Right ventricle myocardium inferior (tissue), 1 donor: Measurements from ENCODE around the gene PHF21A. TPM values are rescaled to one million over a fixed set of nuclear protein-coding genes. Genes with fewer than 3 reads are reported as not detected.
A peak's percentile ranks its signal among the peaks of the same experiment; 100 is the strongest.
"Not testable (repeated sequence)": the region's sequence is repeated elsewhere in the genome, so short reads cannot be mapped to it uniquely, and the experiment has no call there.

Experiments used
- ATAC-seq: fragments of 200-7000 bp; cut with Tn5 transposase; one replicate; pipeline ENCODE4 v1.9.1; 2020; ENCODE audit warnings: mild to moderate bottlenecking, moderate library complexity
- DNase-seq: peaks from one replicate; pipeline ENCODE4 v3.0.0; 2021; ENCODE audit errors: missing footprints
- intact Hi-C: fragments of 100-400 bp; cut with DNase I; formaldehyde crosslinking; loops from one replicate; pipeline ENCODE4 v1.11.0; 2022
- total RNA-seq: library from RNA; stranded (reverse); fragmentation: NEBNext Ultra II Directional; extraction: Animal tissue kit (Norgen Biotek cat#: 25700); gene quantifications from one replicate; pipeline ENCODE4 v1.2.1, GENCODE V29; 2021
- donor health status: DM: no; HTN: yes; CAD: no; lungs with severe emphysema.

The PHF21A gene
- total RNA-seq, 1 donor from 2014 or later = 35.4 TPM

DNA sequence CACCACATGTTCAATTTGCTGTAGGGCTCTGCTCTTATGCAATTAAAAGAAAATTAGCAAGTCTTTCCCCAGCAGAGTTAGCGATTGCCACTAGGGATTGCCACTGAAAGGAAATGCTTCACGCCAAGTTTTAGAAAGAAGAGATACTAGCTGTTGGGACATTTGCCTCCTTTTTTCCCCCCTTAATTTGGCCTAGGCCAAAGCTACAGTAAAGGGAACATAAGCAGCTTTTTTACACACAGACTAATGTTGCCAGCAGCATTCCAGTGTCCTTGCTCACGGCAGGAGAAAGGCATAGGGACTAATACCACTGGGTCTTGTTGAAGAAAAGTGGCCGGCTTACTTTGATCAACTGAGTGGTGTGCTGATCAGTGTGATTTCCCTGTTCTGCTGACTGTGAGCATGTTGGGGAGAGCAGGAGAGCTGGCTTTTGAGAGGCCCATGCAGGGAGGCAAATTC, 71.2 kb downstream of the PHF21A start:
- ATAC-seq = peak; percentile 71
- DNase-seq = no peak

DNA sequence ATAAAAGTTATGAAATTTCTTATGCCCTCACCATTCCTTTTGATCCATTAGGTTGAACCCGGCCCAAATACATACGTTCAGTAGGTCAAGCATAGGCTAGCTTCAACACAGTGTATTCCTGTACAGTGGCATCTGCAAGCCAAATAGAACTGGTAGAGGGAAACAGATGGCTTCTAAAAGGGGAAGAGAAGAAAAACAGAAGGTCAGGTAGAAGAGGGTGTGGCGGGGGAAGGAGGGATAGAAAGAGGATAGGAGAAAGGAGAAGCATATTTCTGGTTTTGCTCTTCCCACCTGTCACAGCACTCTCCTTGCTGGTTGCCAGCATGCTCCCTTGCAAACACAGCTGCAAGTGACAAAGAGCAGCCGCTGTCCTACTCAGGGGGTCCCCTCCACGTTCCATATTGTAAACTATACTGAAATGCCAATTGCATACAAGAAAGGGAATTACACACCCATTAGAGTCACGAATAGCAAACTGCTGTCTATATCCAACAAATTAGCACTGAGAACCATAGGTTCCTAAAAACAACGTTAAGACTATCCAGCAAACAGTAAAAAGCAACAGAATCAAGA, 71.8 kb downstream of the PHF21A start:
- DNase-seq = no peak
- ATAC-seq = no peak
- intact Hi-C loops = no loop called here

More for the DNA sequence above, 71.2 kb downstream of the PHF21A start:
- intact Hi-C loops = no loop called here

DNA sequence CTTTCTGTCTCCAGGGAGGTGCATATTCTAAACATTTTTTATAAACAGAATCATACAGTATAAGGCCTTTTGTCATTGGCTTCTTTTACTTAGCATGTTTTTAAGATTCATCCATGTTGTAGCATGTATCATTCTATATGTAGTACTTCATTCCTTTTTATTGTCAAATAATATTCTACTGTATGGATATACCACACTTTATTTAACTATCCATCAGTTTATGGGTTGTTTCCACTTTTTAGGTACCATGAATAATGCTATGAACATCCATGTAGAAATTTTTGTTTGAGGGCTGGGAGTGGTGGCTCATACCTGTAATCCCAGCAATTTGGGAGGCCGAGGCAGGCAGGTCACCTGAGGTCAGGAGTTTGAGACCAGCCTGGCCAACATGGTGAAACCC, 73.1 kb downstream of the PHF21A start:
- no peak for ATAC-seq
- no peak for DNase-seq
- intact Hi-C loops = no loop called here

DNA sequence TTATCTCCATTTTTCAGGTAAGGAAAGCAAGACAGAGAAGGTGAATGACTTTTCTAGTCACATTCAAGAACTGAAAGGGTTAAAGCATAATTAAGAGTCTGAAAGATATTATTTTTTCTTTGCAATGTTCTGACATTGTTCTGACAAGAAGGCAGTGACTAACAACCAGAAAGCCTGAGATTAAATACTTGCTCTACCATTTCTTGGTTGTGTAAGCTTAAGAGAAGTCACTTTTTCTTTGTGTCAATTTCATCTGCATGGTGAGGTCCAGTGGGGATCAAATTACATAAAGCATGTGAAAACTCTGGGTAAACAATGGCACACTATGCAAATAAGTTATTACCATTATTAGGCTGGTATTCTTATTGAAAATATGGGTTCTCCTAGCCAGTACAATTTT, 73.7 kb downstream of the PHF21A start:
- intact Hi-C loops = no loop called here
- ATAC-seq (no peak), DNase-seq (no peak)

DNA sequence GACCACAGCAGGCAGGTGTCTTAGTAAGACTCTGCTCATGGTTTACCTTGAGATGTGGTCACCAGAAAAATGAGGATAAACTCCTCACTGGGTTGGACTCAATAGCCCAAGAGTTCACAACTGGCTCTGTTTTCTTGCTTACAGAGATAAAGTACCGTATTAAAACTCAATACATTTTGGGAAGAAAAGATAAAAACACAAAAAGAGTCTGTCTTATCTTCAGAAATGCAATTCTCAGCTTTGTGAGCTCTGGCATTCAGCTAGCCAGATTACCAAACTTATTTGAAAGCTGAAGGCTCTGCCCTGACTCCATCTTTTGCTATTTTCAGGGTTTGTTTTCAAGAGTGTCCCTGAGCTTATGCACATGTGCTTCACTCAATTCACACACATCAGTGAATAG, 75.4 kb downstream of the PHF21A start:
- DNase-seq (no peak), ATAC-seq (no peak)
- intact Hi-C loops = no loop called here

DNA sequence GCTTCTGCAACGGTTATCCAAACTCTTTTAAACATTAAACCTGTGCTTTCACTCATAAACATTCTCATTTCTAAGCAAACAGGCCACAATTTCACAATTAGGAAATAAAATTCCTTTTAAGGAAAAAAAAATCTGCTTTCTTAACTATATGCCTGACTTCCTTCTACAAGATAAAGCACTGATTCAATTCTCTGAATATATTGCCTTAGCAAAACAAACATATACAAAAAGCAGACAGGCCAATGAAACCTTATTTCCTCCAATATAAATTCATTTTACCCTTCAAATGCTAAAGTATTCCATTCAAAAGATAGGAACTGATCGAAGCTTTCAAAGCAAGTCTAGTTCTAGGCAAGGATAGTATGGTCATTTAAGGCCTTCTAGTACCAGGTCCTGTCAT, 76.7 kb downstream of the PHF21A start:
- ATAC-seq = no peak

DNA sequence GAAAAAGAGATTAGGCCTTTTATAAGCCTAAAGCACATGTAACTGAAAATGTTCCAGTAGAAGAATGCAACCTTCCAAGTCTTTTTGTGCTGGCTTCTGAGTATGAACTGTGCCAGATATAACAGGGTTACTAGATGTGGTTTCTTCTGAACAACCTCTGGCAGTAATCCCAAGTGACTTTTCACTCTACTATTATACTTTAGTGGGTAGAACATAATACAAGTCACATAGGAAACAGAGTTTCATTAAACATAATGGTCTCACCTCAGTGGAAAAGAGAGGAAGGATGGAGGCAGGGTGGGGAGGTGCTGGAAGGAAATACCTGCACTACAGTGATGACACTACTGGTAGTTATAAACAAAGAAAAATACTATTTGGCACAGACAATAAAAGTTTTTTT, 81.3 kb downstream of the PHF21A start:
- intact Hi-C loops = no loop called here
- DNase-seq (no peak), ATAC-seq (no peak)

More for the DNA sequence above, 76.7 kb downstream of the PHF21A start:
- intact Hi-C loops = no loop called here
- DNase-seq = no peak

DNA sequence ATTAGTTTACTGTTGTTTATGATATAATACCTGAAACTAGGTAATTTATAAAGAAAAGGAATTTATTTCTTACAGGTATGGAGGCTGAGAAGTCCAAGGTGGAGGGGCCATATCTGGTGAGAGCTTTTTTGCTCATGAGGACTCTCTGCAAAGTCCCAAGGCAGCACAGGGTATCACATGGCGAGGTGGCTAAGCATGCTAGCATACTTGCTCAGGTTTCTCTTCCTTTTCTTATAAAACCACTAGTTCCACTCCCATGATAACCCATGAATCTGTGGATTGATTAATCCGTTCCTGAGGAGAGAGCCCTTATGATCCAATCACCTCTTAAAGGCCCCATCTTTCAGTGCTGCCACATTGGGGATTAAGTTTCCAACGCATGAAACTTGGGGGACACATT, 82.7 kb downstream of the PHF21A start:
- intact Hi-C loops = no loop called here

DNA sequence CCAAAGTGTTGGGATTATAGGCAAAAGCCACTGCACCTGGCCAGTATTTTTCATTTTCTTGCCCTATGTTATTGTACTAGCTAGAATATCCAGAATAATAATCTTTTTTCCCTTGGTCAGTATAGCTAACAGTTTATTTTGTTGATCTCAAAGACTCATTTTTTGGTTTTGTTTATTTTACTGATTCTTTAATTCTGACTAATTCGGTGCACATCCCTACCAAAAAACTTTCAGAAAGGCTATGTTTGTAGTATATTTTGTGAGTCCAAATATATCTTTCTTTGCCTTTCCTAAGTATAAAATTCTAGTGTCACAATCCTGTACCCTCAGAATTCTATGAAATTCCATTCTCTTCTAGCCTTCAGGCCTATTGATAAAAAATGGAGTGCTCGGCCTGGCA, 84.3 kb downstream of the PHF21A start:
- DNase-seq = no peak
- intact Hi-C loops = no loop called here
- no peak for ATAC-seq

More for the DNA sequence above, 82.7 kb downstream of the PHF21A start:
- DNase-seq (no peak), ATAC-seq (no peak)

DNA sequence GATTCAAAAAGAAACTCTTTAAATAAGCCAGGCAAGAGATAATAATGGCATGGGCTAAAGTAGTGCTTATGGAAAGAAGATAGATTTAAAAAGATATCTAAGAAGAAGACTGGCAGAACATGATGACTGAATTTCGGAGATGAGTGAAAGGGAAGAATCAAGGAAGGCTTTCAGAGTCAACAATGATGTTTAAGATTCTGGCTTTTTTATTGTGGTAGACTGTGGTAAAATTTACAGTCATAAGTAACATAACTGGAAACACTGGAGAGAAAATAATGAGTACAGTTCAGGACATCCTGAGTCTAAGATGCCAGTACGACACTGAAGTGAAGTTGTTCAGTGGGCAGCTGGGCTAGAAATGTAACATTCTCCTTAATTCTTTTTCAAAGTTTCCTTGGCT, 85.2 kb downstream of the PHF21A start:
- ATAC-seq (no peak), DNase-seq (no peak)
- intact Hi-C loops = no loop called here

DNA sequence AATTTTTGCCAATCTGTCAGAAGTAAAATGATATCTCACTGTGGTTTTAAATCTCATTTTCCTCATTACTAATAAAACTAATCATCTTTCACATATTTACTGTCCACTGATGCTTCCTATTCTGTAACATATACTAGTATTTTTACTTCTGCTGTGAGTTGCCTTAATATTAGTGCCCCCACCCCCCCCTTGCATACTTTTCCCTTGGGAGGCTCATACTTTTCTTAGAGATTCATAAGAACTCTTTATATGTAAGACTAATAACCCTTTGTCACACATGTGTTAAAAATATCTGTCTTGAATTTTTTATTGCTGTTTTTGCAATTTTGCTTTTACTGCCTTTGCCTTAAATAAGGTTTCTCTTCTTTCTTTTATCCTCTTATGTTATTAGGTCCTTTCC, 87.2 kb downstream of the PHF21A start:
- DNase-seq (no peak), ATAC-seq (no peak)
- intact Hi-C loops = no loop called here

DNA sequence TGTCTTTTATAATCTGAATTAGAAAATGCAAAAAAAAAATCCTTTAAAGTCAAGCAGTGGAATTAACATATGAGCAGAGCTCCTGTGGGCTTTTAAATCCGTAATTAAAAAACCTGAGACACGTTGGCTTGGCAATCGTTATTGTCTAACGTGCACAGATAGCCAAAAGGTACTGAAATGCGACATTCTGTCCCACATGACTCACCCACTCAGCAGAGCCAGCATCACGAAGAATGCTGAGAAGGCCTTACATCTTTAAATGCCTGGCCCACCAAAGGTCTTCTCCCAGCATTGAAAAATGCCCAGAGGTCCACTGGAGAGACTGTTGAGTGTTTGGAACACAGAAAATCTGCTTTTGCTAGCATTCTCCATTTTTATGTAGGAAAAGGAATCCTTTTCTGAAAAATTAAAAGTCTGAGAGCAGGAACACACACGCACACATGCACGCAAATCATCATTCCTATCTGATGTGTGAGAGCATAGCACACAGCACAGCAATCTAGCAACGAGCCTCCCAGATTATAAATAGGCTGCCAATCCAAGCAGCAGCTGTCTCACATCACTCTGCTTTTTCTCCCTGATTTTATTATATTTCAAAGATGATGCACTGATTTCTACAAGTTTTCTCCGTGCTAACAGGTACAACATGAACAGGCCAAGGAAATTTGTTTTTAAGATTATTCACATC, 94.5 kb downstream of the PHF21A start:
- intact Hi-C loops = no loop called here
- ATAC-seq = no peak
- DNase-seq = no peak

DNA sequence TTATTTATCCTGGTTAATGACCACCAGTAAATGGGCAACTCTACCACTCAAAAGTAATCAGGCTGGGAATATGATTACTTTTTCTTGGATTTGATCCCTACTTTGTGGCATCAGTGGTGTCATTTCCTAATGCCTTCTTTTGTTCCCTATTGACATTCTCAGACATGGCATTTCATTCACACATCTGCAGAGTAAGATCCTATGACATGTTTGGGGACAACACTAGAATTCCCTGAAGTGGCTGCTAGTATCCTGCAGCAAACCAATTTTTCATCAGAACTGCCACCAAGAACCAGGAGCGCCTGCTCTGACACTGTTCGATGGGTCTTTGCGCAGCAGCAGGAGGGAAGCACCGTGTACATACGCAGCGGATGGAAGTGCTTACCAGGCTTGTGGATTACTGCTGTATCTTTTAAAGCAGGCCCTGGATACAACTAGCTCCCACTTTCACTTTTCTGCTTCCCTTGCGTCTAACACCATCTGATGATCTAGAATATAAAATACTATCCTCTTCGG, 101.1 kb downstream of the PHF21A start:
- intact Hi-C loops = no loop called here
- ATAC-seq (no peak), DNase-seq (no peak)

DNA sequence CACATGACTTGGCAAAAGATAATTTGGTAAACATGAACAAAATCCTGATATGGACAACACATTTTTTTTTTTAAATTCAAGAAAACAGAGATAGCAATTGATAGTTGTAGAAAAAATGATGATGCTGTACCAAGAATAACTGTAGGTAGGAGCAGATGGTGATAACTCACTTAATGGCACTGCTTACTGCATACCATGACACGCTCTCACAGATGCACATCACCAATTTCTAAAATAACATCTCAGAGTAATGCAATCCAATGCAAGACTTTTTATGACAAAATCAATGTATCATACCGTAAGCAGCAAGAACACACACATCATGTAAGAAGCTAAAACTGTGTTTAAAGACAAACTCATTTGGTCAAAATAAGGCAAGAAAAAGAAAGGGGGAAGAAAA, 102.6 kb downstream of the PHF21A start:
- intact Hi-C loops = no loop called here
- DNase-seq (no peak), ATAC-seq (no peak)

DNA sequence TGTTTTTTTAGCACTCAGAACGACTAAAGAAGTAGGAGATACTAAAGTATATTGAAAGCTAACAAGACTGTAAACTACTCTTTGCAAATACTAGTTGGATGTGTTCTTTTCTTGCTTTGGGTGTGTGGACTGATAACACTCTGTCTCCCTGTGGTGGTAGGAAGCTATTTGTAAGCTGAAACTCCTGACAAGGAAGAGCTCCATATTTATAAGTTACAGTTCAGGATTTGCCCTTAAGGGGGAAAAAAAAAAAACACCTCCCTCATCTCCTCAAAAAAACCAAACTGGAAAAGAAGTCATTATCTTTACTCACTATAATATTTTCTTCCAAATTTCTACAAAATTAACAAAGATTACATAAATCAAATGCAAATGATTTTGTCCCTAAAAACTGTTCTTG, 103.9 kb downstream of the PHF21A start:
- intact Hi-C loops = no loop called here
- DNase-seq (no peak), ATAC-seq (no peak)

DNA sequence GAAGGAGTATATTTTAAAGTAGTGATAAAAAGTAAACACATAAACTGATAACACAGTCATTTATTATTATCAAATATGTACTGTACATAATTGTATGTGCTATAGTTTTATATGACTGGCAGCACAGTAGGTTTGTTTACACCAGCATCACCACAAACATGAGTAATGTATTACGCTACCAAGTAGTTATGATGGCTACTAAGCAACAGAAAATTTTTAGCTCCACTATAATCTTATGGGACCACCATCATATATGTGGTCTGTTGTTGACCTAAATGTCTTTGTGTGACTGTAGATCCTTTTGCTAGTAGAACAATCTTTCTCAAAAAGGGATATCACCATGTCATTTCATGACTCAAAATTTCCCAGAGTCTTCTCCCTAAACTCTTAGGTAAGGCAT, 105.3 kb downstream of the PHF21A start:
- intact Hi-C loops = no loop called here
- no peak for DNase-seq
- no peak for ATAC-seq

DNA sequence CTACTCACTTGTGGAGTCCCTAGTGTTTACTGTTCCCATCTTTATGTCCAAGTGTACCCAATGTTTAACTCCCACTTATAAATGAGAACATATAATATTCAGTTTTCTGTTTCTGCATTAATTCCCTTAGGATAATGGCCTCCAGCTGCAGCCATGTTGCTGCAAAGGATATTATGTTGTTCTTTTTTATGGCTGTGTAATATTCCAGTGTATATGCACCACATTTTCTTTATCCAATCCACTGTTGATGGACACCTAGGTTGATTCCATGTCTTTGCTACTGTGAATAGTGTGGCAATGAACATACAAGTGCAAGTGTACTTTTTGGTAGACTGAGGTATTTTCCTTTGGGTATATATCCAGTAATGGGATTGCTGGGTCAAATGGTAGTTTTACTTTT, 107.1 kb downstream of the PHF21A start:
- intact Hi-C loops, DNase-seq, ATAC-seq: not testable (repeated sequence)

DNA sequence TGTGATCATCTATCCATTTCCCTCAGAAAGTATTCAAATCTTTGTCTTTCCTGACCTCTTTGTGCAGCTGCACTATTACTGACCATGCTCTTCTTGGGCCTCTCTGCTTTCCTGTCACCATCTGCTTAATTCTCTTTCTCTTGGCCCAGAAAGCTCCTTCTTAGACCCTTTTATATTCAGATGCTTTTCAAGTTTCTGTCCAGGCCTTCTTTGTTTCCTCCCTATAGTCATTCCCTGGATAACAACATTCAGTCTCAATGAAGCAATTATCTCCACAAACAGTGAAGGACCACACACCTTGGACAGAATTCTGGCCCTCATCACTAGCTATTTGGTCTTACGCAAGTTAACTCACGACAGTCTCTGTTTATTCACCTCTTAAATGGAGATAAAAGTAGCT, 109.1 kb downstream of the PHF21A start:
- intact Hi-C loops = no loop called here
- ATAC-seq (no peak), DNase-seq (no peak)

DNA sequence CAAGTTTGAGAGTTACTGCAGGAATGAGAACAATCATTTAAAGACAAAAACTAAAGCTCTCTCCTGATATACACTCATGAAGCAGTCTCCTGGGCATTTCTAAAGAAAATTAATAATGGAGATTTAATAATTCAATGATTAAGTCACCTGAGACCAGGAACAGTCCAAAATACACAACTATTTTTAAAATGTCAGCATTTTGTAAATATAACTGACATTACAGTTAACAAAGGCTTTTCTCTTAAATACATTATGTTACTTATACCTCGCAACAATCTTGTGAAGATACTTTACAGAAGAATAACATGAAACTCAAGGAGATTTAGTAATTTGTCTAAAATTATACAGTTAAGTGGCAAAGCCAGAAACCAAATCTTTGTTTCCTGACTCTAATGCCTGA, 111.2 kb downstream of the PHF21A start:
- intact Hi-C loops = no loop called here
- no peak for ATAC-seq
- no peak for DNase-seq

DNA sequence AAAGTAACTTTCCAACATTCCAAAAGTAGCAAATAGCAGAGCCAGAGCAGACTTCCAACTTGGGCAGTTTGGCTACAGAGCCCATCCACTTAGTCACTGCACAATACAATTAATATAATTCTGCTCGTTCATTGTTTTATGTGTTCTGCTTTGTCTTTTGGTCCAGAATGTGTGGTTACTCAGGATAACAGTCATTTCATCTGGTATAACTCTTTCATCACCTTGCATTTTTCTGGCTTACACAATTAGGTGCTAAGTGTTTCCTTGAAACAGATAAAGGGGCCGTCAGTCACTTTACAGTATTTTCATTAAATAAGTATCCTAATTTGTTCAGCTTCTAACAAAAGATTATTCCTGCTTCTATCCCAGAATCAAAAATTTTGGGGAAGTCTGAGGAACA, 111.6 kb downstream of the PHF21A start:
- DNase-seq = no peak
- intact Hi-C loops = no loop called here
- no peak for ATAC-seq
